ENCODE data around the gene ALKBH2. TPM values are rescaled to one million over a fixed set of nuclear protein-coding genes. Genes with fewer than 3 reads are reported as not detected.

Gene ALKBH2
- total RNA-seq, 1 experiment from 2014 or later, result 32.7 TPM

- in situ Hi-C loops (cut with HindIII; ENCODE audit: low pct_unique_long_range_greater_than_20kb, low sequenced_read_pairs), result no loop called here
- no peak for DNase-seq (ENCODE audit: low read depth, low spot score)
Measured at GRCh38 chr12:109116611-109116949, 23.3 kb upstream of the ALKBH2 start.

DNA sequence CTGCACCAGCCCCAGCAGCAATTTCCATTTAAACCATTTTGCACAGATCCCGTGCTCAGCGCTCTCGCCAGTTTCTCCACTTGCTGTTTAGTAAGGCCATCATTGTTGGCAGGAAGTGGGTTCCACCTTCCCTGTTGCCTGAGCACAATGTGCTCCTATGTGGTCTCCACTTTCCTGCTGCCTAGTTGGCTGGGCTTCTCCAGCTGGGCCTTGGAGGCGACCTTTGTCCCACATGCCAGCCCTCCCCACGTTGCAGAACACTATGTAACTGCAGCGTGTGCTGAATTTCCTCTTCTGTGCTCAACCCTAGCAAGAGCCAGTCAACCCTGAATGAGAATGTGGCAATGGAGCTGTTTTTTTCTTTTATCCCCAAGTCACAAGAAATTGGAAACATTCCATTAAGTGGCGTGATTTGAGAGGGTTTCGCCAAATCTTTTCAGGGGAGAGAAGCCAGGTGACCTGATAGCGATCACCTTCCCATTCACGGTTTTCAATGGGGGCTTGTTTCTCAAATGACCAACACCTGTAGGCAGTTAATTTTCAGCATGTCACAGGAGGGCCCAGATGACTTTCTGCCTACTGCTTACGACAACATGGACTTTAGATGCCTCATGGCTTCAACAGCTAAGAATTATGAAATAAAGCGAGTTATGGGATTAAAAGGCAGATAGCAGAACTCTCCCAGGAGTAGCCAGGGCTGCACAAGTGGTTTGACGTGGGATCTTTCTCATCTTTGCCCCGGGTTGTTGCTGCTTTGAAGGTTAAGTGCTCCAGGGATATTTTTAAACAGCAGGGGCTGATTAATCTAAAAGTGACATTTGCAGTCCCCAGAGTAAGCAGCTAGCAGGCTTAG lies 22.7 kb upstream of the ALKBH2 start, which contains the start of gene ACACB:
Gene ACACB (plus strand): TSS at position 830 of the 853 bp plus-strand sequence. CDS start 22,819 bp downstream, outside the sequence.
- in situ Hi-C loops (cut with HindIII; ENCODE audit: low pct_unique_long_range_greater_than_20kb, low sequenced_read_pairs), result no loop called here

DNA sequence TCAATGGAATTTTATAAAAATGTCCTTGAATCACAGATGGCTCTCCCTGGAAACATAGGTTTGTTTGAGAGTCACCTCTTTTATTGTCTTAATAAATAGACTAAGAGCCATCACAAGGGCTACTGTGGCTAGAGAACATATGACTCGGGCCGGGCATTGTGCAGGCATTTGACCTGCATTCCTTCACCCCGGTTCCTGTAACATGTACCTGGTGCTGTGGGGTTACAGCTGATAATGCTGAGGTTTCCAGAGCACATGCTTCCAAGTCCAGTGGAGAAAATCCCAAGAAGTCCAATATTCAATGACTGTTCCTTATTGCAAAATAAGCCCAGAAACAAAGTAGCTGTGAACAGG lies 22.1 kb upstream of the ALKBH2 start:
- DNase-seq (ENCODE audit: low read depth, low spot score), result no peak
- in situ Hi-C loops (cut with HindIII; ENCODE audit: low pct_unique_long_range_greater_than_20kb, low sequenced_read_pairs), result no loop called here

More for the DNA sequence above, 22.7 kb upstream of the ALKBH2 start, which contains the start of gene ACACB:
- peak; percentile 79 for DNase-seq (ENCODE audit: low read depth, low spot score)

- no peak for DNase-seq (ENCODE audit: low read depth, low spot score)
- in situ Hi-C loops (cut with HindIII; ENCODE audit: low pct_unique_long_range_greater_than_20kb, low sequenced_read_pairs), result no loop called here
Measured at GRCh38 chr12:109114644-109115043, 21.4 kb upstream of the ALKBH2 start.

DNA sequence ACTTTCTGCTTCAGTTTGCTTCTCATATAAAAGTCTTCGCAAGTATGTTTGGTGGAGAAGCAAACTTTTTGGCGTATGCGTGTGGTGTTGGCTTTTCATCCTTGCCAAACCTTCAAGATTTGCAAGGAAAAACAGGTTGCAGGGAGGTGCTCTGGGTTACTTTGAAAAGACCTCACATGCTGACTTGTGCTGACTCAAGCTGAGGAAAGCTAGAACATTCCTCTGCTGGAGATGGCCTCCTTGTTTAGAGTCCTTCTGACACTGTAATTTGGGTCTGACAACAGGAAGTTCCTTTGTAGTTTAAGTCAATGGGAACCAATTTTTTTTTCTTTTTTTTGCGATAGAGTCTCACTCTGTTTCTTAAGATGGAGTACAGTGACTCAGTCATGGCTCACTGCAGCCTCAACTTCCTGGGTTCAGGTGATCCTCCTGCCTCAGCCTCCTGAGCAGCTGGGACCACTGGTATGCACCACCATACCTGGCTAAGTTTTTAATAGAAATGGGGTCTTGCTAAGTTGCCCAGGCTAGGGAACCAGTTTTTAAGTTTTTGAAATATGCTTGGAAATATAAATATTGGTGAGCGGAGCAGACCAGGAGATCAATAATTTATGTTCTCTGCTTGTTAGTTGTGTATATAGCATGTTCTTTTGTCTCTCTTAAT lies 20.5 kb upstream of the ALKBH2 start:
- in situ Hi-C loops (cut with HindIII; ENCODE audit: low pct_unique_long_range_greater_than_20kb, low sequenced_read_pairs), result no loop called here
- DNase-seq (ENCODE audit: low read depth, low spot score), result no peak

- DNase-seq (ENCODE audit: low read depth, low spot score), result no peak
- in situ Hi-C loops (cut with HindIII; ENCODE audit: low pct_unique_long_range_greater_than_20kb, low sequenced_read_pairs), result no loop called here
Measured at GRCh38 chr12:109112720-109113465, 19.6 kb upstream of the ALKBH2 start.

DNA sequence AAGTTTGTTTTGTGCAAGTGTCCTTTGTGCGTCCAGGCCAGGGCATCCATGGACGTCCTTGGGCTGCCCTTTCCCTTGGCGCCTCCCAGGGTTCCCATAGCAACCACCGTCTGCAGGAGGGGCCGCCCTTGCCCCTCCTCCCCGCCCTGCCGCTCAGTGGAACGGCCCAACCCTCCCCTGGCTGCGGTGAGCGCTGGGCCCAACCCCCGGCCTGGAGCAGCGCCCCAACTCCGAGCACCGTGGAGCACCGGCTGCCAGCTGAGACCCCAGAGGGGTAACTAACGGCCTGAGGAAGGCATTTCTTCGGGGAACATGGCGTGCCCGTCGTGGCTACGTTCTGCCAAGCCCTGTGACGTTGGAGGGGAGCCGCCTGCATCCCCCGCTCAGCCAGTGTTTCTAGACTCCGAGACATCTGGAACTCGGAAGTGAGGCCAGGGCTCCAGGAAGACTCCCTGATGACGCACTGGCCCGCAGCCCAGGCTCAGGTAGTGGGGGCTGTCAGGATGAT lies 17.8 kb upstream of the ALKBH2 start:
- in situ Hi-C loops (cut with HindIII; ENCODE audit: low pct_unique_long_range_greater_than_20kb, low sequenced_read_pairs), result no loop called here

DNA sequence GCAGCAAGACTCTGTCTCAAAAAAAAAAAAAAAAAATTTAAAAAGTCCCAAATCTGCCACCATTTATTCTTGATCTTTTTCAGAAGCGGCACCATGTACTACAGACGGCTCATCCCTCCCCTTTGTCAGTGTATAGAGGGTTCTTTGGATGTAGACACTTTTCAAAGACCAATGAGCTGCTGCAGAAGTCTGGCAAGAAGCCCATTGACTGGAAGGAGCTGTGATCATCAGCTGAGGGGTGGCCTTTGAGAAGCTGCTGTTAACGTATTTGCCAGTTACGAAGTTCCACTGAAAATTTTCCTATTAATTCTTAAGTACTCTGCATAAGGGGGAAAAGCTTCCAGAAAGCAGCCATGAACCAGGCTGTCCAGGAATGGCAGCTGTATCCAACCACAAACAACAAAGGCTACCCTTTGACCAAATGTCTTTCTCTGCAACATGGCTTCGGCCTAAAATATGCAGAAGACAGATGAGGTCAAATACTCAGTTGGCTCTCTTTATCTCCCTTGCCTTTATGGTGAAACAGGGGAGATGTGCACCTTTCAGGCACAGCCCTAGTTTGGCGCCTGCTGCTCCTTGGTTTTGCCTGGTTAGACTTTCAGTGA lies 16.6 kb upstream of the ALKBH2 start:
- peak; percentile 42 for DNase-seq (ENCODE audit: low read depth, low spot score)
- in situ Hi-C loops (cut with HindIII; ENCODE audit: low pct_unique_long_range_greater_than_20kb, low sequenced_read_pairs), result no loop called here

More for the DNA sequence above, 17.8 kb upstream of the ALKBH2 start:
- peak; percentile 93 for DNase-seq (ENCODE audit: low read depth, low spot score)

- in situ Hi-C loops (cut with HindIII; ENCODE audit: low pct_unique_long_range_greater_than_20kb, low sequenced_read_pairs), result no loop called here
- no peak for DNase-seq (ENCODE audit: low read depth, low spot score)
Measured at GRCh38 chr12:109105176-109105575, 11.9 kb upstream of the ALKBH2 start.

DNA sequence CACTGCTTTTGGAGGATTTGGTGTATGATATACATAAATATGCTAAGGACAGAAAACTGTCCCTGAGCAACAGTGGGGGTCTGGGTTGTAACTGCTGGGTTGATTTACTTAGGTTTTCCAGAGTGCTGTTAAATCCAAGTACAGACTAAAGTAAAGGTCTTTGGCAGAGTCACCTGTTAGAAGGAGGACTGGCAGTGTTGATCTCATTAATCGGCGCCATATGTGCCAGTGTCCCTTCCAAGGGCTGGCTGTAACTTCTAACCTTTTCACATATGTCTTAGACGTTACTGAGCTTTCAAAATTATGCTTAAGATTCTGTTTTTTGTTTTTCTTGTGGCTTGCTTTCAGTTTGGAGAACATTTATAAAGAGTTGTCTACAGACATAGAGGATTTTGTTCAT lies 9.2 kb upstream of the ALKBH2 start:
- no peak for DNase-seq (ENCODE audit: low read depth, low spot score)
- in situ Hi-C loops (cut with HindIII; ENCODE audit: low pct_unique_long_range_greater_than_20kb, low sequenced_read_pairs), result no loop called here

- DNase-seq (ENCODE audit: low read depth, low spot score), result no peak
- in situ Hi-C loops (cut with HindIII; ENCODE audit: low pct_unique_long_range_greater_than_20kb, low sequenced_read_pairs), result no loop called here
Measured at GRCh38 chr12:109100741-109101140, 7.5 kb upstream of the ALKBH2 start.

- DNase-seq (ENCODE audit: low read depth, low spot score), result no peak
- in situ Hi-C loops (cut with HindIII; ENCODE audit: low pct_unique_long_range_greater_than_20kb, low sequenced_read_pairs), result no loop called here
Measured at GRCh38 chr12:109099431-109100020, 6.3 kb upstream of the ALKBH2 start.

GRCh38 chr12:109098651-109099050 lies 5.4 kb upstream of the ALKBH2 start:
- DNase-seq (ENCODE audit: low read depth, low spot score), result no peak
- in situ Hi-C loops (cut with HindIII; ENCODE audit: low pct_unique_long_range_greater_than_20kb, low sequenced_read_pairs), result no loop called here

DNA sequence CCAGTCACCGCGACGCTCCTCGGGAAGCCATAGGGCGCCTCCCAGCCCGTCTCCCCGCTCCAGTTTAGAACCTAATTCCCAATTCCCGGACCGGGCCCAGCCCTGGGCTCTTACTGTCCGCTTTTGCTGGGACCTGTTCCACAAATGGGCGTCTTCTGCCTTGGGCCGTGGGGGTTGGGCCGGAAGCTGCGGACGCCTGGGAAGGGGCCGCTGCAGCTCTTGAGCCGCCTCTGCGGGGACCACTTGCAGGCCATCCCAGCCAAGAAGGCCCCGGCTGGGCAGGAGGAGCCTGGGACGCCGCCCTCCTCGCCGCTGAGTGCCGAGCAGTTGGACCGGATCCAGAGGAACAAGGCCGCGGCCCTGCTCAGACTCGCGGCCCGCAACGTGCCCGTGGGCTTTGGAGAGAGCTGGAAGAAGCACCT lies 4.9 kb upstream of the ALKBH2 start:
- in situ Hi-C loops (cut with HindIII; ENCODE audit: low pct_unique_long_range_greater_than_20kb, low sequenced_read_pairs), result no loop called here
- no peak for DNase-seq (ENCODE audit: low read depth, low spot score)

DNA sequence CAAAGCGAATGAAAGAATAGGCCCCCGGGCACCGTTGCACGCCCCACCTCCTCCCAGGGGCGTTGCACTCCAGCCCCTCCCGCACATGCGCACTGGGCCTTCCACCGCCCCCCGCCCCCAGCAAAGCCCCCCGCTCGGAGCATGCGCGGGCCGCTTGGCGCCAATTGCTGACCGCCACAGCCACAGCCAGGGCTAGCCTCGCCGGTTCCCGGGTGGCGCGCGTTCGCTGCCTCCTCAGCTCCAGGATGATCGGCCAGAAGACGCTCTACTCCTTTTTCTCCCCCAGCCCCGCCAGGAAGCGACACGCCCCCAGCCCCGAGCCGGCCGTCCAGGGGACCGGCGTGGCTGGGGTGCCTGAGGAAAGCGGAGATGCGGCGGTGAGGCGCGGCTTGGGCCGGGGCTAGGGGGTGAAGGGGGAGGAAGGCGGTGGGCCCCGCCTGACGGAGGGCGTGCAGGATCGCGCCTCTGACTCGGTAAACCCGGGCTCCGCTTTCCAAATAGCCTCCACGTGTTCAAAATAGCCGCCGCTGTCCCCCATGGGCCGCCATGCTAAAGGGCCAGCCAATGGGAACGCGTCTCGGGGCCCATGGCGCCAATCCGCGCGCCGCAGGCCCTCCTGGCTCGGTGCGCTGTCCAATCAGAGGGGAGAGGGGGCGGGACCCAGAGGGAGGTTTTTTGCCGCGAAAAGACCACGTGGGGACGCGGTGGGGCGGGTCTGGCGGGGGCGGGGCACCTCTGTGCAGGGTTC lies 4.3 kb upstream of the ALKBH2 start, which contains the start of gene UNG:
Gene UNG (plus strand): TSS at position 163 of the 748 bp plus-strand sequence. CDS start 83 bp downstream, at position 246.
- peak; percentile 96 for DNase-seq (ENCODE audit: low read depth, low spot score)
- in situ Hi-C loops (cut with HindIII; ENCODE audit: low pct_unique_long_range_greater_than_20kb, low sequenced_read_pairs), result no loop called here

GRCh38 chr12:109097140-109097434 lies 3.8 kb upstream of the ALKBH2 start:
- in situ Hi-C loops (cut with HindIII; ENCODE audit: low pct_unique_long_range_greater_than_20kb, low sequenced_read_pairs), result no loop called here
- no peak for DNase-seq (ENCODE audit: low read depth, low spot score)

DNA sequence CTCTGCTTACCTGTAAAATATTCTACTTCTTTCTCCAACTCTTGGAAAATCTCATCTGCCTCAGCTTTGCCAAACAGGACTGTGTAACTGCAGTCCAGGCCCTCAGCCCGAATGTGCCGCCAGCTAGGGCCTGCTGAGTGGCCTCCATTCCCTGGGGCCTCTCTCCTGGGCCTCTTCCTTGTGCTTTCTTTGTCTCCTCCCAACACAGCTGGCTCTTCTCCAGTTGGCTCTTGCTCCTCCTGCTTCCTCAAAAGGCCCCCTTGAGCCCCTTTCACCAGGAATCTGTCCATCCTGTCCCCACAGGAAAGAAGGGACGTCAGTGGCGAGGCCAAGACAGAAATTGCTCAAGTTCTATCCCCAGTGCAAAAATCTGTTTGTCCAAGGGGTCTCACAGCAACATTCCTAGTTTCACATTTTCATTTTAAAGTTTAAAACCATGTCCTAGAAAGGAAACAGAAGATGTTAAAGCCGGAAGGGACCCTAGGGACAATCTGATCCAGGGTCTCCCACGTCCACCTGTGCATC lies 713 bp downstream of the ALKBH2 start:
- in situ Hi-C loops (cut with HindIII; ENCODE audit: low pct_unique_long_range_greater_than_20kb, low sequenced_read_pairs), result no loop called here
- no peak for DNase-seq (ENCODE audit: low read depth, low spot score)
